Mucosa of gallbladder (tissue), 1 donor: ENCODE data around the gene PPP1R26. TPM values are rescaled to one million over a fixed set of nuclear protein-coding genes. Genes with fewer than 3 reads are reported as not detected.
"Not testable (repeated sequence)": the region's sequence is repeated elsewhere in the genome, so short reads cannot be mapped to it uniquely, and the experiment has no call there.

ENCODE experiments used
- DNase-seq: peaks from one replicate; pipeline ENCODE4 v3.0.0-alpha.2; 2020; ENCODE audit warnings: low spot score
- total RNA-seq: library from RNA; stranded (reverse); gene quantifications from one replicate; pipeline ENCODE4 v1.2.1, GENCODE V29; 2021
- donor health status: DM: no; HTN: no; CAD: no.

PPP1R26 gene
- total RNA-seq, 1 donor from 2014 or later: 23.3 TPM

GRCh38 chr9:135522137-135522877 lies 42.7 kb downstream of the PPP1R26 start:
- no peak for DNase-seq

- DNase-seq: no peak
Measured at GRCh38 chr9:135522931-135523330, 43.3 kb downstream of the PPP1R26 start.

DNA sequence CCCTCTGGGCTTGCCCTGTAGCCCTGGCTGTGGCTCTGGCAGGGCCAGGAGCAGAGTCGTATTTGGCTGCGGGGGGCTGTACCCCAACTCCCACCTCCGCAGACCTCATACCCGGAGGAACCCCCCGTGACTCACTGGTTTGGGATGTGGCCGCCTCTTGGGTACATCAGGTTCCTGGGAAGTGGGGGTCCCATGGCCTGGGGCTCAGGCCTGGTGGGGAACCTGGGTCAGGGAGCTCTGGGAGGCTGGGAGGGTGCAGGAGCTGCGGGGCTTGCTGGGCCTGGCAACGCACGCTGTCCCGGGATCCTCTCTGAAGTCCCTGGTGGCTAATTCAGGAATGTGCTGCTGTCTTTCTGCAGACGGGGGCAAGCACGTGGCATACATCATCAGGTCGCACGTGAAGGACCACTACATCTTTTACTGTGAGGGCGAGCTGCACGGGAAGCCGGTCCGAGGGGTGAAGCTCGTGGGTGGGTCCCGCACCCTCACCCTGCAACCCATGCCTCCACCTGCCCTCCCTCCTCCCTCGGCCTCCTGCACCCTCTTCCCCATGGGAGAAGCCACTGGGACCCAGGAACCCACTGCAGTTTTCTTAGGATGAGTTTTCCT lies 44.0 kb downstream of the PPP1R26 start:
- no peak for DNase-seq

GRCh38 chr9:135524130-135524861 lies 44.7 kb downstream of the PPP1R26 start:
- DNase-seq: no peak

GRCh38 chr9:135525241-135526088 lies 45.9 kb downstream of the PPP1R26 start:
- no peak for DNase-seq

- DNase-seq: no peak
Measured at GRCh38 chr9:135526089-135526729, 46.6 kb downstream of the PPP1R26 start.

GRCh38 chr9:135526730-135527571 lies 47.4 kb downstream of the PPP1R26 start:
- no peak for DNase-seq

DNA sequence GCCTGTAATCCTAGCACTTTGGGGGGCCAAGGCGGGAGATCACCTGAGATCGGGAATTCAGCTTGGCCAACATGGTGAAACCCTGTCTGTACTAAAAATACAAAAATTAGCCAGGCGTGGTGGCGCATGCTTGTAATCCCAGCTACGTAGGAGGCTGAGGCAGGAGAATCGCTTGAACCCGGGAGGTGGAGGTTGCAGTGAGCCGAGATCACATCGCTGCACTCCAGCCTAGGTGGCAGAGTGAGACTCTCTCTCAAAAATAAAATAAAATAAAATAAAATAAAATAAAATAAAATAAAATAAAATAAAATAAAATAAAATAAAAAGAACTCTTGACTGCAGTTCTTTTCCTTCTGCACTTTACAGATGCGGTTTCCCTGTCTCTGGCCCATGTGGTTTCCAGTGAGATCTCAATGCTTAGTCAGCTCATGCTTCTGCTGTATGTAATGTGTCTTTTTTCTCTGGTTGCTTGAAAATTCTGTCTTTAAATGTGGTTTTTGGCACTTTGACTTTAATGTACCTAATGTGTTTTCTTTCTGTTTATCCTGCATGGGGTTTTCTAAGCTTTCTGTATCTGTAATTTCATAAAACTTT lies 49.4 kb downstream of the PPP1R26 start:
- not testable (repeated sequence) for DNase-seq

DNA sequence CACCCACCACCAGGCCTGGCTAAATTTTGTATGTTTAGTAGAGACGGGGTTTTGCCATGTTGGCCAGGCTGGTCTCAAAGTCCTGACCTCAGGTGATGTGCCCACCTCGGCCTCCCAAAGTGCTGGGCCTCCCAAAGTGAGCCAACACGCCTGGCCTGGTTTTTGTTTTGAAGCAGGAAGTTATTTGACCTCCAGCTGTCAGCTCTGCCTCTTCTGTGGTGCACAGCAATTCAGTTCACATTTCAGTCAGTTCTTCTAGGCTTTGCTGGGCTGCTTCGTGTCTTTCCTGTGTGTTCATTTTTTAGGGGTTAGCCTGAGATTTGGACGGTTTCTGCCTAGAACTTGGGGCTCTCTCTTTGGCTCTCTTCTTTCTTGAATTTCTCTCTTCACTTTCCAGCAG lies 50.6 kb downstream of the PPP1R26 start:
- DNase-seq: no peak

DNA sequence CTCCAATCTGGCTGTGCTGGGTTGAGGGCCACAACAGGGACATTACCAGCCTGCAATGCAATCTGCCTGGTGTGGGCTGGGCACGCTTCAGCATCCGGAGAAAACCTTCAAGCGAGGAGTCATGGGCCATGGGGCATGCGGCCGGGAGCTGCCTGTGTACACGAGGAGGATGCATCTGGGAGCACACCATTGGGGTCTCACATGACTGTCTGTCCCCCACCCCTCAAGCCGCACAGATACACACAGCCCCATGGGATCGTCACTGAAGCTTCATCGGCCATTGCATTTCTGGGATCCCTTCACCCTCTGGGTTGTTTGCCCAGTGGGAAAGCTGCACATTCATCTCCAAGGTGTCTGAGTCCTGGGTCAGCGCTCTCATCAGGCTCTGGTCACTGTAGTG lies 51.5 kb downstream of the PPP1R26 start:
- no peak for DNase-seq

GRCh38 chr9:135533113-135533512 lies 53.5 kb downstream of the PPP1R26 start:
- no peak for DNase-seq

- DNase-seq: no peak
Measured at GRCh38 chr9:135533674-135534073, 54.1 kb downstream of the PPP1R26 start.

- DNase-seq: not testable (repeated sequence)
Measured at GRCh38 chr9:135534192-135534711, 54.7 kb downstream of the PPP1R26 start.

DNA sequence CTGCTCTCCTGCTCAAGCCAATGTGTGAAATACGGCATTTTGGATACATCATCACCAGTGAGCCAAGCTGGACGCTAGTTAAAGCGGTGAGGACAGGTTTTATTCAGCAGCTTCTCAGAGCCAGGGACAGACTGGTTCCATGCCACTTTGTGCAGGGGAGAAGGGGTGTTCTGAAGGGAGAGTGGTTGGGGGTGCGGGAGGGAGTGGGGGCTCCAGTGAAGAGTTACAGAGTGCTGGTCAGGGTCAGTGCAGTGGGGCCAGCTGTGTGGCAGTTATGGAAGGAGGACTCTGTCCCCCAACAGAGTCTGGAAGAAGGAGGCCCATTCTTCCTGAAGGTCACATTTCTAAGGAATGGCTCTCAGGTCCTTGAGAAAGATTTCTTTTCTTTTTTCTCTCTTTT lies 55.2 kb downstream of the PPP1R26 start:
- not testable (repeated sequence) for DNase-seq

DNA sequence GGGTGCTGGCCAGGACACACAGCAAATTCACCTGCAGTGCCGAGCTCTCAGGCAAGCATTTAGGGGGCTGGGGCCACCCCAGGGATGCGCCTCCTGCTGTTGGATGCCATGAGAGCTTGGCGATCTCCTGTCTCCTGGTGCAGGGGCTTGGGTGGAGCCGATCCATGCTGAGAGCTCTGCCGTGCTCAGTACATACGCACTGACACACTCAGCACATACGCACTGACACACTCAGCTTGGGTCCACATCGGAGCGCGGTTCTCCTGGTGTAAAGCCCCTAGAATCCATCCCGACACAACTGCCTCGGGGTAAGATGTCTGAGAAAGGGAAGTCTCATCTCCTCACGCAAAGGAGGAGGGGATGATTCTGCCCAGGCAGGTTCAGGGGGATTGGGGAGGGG lies 56.0 kb downstream of the PPP1R26 start:
- DNase-seq: not testable (repeated sequence)

DNA sequence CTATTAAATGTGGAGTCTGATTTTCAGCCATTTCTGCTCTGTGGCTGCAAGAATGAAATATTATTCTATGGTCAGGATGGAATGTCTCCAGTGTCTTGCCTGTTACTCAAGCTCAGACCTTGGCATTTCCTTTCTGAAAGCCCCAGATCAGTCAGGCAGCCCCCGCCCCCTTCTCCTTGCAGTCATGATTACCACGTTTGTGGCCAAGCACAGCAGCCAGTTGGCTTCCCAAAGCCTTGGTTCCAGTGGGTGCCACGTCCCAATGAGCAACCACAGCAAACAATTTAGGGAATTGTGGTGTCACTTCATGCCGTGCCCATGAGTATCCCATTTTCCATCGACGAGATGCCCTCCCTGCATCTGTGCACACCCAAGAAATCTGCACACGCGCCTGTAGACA lies 56.6 kb downstream of the PPP1R26 start:
- DNase-seq: no peak
